Astrocyte of the hippocampus (primary cell): ENCODE results near the gene YKT6.

ENCODE experiments used
- DNase-seq: peaks from one replicate; pipeline ENCODE4 v3.0.0; 2011; ENCODE audit warnings: low read depth, low spot score

YKT6 gene

DNA sequence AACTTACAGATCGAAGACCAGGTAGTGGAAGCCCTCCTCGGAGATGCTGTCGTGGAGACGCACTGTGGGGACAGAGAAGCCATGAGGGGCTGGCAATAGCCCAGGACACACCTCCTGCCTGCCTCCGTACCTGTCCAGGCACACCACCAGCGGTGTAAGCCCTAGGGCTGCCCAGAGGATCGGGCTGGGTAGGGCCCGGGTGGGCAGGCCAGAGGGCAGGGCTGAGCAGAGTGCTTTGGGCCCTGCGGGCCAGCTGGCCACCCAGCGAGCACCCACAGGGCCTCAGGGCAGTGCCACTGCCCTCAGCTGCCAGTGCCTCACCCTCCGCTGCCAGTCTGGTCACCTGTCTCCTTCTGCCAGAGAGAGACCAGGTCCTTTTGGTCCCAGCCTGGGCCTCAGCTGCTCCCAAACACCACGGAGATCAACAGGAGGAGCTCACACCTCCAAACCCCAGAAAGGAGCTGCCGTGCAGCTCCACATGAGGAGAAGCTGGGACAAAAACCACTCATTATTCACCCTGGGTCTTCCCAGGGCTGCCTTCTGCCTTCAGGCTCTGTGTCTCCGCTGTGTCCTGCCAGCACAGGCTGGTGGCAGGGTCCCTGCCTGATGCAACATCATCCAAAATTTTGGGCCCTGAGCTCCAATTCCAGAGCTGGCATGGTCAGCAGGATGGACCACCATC, 58.2 kb downstream of the YKT6 start:
- DNase-seq = no peak

DNA sequence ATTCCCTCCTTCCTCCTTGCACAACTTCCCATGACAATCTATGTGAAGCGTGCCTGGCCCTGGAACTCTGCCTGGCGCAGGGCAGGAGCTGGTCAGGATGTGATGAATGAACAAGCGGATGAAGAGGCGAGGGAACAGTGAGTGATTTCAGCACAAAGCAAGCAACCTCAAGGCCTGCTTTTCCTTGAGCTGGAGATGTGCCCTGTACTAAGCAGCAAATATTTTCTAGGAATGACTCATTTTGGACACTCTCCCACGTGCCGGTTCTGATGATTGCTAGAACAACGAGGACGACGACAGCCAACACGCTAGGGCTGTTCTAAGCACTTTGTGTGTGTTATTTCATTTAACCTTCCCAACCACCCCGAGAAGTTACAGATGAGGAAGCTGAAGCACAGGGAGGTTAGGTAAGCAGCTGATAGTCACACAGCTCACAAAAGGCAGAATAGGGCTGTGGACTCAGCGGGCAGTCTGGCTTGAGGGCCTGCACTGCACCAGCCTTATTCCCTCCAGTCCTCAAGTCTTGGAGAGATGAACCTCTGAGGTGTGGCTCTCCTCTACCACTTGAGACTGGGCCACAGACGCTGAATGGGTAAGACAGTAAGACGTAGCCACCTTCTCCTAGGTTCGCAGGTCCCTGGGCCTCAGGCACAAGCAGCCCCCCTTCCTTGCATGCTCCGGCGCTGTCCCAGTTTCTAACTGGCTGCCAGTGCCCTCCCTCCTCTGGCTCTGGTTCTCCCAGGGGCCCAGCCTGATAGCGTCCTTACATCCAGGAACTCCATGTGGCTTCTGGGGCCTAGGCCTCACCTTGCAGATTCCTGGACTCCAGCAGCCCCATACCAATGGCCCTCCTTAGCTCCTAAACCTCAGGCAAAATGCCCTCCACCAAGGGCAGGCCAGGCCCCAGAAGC, 59.0 kb downstream of the YKT6 start:
- peak; percentile 85 for DNase-seq

DNA sequence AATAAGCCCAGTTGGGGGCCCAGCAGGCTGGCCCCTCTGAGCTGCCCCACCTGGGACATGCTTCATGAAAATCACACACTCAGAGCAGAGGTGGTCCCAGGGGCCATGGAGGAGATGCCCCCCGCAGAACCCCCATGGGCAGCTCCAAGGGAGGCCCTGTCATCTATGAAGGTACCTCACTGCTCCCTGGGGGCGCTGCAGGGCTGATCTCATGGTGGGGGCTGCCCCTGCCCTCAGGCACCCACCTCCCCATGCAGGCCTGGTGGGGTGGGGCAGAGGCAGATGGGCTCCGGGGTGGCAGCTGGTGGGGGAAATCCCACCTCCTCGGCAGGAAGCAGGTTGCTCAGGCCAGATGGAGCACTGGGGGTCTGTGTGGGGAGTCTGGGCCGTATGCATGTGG, 60.5 kb downstream of the YKT6 start:
- no peak for DNase-seq

DNA sequence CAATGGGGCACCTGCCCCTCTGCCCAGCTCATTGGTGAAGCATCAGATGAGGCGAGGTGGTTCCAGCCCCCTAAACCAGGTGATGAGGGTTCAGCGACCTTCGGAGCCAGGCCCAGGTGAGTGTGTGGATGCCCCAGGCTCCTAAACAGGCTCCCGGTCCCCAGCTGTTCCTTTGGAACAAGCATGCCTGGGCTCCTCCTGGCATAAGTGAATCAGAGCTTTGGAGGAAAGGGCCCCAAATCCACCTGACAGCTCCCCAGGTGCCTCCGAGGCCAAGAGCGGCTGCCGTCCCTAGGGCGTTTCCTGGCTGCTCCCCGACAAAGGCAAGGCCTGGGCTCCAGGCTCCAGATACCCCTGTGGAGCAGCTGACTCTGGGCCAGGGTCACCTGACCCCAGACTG, 61.3 kb downstream of the YKT6 start:
- no peak for DNase-seq

DNA sequence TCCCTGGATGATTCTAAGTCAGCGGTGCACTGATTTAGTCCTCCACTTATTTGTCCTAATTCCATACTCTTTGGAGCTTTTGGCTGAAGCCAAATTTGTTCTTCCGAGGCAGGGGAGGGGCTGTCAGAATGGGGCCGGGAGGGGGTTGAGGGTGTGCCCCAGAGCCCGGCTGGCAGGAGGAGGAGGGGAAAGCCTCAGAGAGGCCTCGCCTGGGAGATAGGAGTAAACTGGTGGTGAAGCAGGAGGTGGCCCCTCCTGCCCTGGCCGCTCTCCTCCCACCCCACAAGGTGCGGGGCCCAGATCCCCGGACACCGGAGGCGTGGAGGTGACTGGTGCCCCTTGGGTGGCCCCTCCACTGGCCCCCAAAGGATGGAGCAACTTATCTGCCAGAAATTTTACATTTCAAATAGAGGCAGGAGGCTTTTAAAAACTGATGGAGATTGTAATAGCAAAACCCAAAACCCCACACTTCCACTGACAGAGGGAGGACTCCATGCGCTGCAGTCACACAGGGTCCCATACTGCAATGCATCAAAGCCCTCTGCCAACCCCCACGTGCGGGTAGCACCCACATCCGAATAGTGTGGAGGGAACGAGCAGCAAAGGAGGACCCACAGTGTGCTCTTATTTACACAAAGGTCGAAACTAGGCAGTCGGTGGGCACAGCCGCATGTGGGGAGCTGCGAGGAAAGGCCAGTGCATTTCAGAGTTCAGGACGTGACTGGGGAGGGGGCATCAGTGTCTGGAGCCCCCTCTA, 62.7 kb downstream of the YKT6 start:
- no peak for DNase-seq
